DOHH2 (cell line): ENCODE results near the gene TRIOBP.

Source experiments
- CTCF ChIP-seq: fragments of 200-600 bp; sonication (generic); IDR thresholded peaks from one replicate; pipeline ENCODE4 v1.5.1; 2014; ENCODE audit warnings: antibody characterized with exemption, mild to moderate bottlenecking, low read depth, low read length; ENCODE audit not compliant: poor library complexity, severe bottlenecking
- EZH2phosphoT487 ChIP-seq: fragments of 200-600 bp; sonication (generic); IDR thresholded peaks from 2 replicates; pipeline ENCODE4 v1.6.1; 2017; ENCODE audit warnings: borderline replicate concordance, mild to moderate bottlenecking, antibody characterized with exemption, low read length, moderate library complexity, mixed read lengths

- no peak for TF ChIP-seq CTCF
- TF ChIP-seq EZH2phosphoT487 = no peak
Measured at GRCh38 chr22:37674951-37675929, 21.6 kb upstream of the TRIOBP start, which contains the start of gene LGALS1.
